ENCODE results near the gene CHST15. TPM values are rescaled to one million over a fixed set of nuclear protein-coding genes. Genes with fewer than 3 reads are reported as not detected.

The CHST15 gene
- polyA plus RNA-seq, 12 donors = 14.6 to 24.7 (median 17.8) TPM; not detected in 1

DNA sequence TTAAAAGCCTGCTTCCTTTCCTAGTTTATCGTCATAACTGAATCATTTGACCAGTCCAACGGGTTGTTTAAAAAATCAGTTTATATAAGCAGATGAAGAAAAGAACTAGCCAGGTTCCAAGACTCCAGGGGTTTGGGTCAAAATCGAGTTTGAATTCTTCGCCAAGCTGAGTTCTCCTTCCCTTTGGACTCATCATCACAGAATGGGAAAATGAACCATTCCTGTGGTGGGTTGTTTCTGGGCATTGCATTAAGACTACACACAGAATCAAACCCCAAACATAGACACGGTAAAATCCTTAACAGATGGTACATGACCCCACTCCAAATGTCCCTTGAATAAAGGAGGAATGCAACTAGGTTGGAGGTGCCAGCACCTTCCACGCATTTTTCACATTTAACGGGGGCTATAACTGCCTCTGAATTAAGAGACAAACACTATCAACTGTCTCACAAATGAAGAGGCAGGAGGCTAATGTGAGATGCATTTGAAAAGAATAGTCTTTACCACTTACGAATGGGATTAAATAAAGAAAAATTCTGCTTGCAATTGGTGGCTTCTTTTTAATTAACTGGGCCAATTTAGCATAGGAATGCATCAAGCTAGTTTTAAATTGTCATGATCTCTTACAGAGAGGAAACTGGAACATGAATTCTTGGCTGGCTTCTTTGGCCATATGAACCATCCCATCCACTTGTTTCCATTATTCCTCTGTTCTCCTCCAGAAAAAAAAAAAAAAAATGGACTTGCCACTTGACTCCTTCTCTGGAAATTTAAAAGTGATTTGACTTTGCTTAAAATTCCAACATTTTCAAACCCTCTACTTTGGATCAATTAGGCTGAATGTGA lies 61.1 kb downstream of the CHST15 start:
- peak; percentile 69 for DNase-seq

DNA sequence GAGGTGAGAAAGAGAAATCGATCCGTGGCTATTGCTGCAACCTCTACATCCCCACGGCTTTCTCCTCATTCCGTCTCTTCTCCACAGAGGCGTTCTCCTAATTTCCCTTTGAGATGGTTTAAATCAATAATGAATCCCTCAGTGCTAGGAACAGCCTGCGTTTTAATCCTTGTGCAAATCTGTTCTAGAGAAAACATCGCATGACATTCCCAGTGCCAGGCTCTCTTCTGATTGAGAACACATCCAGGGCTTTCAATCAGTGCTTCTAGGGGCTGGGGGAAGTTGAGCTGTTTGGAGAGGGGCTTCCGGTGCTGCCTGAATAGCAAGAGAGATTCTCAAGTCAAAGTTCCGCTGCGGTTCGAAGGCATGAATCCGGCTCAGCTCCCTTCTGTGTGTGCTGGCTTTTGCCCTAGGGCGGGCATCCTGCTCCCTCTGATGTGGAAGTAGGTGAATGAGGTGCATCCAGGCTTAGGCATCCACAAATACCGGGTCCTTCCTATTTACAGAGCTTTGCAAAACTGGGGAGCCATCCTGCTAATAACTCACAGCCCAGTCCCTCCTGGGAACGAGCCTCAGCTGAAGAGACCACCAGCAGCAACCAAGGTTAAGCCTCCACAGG lies 62.8 kb downstream of the CHST15 start:
- no peak for DNase-seq

DNA sequence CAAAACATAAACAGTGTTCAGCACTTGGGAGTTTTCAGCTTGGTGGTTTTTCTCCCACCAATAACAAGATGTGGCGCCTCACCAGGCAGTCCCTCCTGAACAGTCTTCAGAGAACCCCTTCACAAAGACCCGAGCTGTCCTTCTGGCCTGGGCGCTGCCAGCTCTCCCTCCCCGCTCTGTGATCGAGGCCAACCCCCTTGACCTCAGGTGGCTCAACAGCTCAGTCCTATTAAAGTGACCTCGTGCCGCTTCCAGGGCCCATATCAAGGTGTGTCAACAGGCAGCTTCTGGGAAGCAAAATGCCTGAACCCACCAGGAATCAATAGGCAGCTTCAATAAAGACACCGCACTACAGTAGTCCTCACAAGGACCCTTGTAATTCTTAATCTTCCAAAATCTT lies 63.3 kb downstream of the CHST15 start:
- no peak for DNase-seq

DNA sequence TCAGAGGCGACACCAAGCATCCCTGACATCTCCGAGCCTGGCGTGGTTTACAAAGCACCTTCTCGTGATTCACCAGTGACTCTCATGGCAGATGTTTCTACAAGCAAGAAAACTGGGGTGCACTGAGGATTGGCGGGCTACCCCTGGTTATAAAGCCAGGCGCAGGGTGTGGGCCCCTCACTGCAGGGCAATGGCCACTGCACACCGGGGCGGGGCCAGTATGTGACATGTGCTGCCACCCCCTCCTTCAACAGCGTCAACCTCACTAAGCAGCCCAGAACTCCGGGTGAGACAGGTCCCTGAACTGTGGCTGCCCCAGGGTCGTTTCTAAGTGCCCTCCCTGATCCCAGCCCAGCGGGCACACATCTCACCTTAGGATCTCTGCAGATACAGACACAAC lies 63.8 kb downstream of the CHST15 start:
- DNase-seq = no peak

DNA sequence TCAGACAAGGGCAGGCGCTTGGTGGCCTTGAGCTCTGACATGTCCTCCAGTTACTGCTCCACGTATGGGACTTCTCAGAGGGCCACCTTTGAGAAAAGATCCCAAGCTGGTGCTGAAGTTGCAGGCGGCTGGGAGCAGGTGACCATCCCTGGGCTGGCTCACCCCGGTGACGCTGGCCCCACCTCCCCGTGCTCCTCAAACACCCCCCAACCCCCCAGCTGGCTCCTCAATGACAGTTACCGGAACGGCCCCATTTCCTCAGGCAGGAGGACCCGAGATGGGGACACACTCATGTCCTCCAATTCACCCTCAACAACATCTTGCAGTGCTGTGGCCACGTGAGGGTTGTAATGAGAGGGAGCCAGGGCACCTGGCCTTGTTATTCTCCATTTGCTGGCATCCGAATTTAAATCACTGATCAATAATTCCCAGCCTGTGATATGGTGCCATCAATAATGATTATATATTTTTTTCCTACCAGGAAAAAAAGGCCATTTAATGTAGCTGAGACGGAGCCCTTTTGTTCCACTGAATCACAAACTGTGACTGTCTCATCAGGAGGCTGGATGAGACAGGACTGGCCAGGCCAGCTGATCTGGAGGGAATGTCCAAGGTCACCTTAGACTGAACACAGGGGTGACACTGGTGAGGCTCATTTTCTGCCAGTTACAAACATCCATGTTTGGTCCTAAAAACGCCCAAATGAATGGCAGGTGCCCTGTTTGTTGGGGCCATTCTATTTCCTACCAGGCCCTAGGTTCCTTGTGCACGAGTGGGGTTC lies 64.5 kb downstream of the CHST15 start:
- DNase-seq = no peak

DNA sequence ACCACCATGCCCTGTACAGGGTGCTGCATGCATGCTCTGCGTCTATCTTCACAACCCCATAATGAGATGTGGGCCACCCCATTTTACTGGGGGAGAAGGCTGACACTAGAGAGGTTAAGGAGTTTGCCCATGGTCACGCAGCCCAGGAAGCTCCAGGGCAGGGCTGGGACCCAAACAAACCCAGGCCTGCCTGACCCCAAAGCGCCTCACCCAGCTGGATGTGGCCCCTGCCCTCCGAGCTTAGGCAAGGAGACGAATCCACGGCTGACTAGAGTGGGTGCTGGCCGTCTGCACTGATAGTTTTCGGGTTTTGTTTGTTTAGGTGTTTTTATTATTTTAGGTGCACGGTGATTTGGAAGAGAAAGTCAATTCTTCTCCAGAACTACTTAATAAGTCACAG lies 65.7 kb downstream of the CHST15 start:
- no peak for DNase-seq

DNA sequence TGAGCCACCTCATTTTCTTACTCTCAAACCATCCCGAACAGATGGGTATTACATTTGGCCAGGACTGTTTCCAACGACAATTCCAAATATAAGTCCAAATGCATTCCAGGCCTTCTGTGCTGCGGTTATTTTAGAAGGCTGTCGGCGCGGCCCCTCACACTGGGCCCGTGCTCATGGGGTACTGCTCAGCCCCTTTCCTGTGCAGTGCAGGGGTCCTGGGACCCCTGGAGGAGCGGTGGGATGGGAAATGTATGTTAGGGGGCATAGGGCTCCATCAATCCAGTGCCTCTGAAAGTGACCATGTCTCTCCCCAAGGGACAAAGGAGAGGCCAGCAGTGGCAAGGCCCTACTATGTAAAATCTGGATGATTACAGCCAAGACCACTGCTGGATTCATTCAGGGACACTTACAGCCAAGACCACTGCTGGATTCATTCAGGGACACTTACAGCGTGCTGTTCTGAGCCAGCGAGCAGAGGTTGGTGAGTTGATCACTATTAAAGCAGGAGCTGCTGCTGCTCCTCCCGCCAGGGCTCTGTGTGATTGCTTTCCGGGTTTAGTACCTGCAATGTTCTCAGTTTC lies 66.3 kb downstream of the CHST15 start:
- DNase-seq = peak; percentile 73

DNA sequence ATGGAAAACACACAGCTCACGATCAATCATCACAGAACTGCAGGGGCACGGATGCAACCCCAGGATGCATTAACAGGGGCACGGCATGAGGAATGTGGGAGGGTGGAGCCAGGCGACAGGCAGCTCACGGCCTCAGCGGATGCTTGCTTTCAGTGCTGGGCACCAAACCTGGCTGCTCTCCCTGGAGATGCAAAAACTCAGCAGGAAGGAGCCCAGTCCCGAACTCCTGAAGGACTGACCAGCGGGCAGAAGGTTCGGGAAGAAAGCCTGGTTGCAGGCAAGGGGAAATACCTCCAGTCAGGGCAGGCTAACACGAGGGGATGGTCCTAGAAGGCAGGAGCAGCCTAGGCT lies 66.8 kb downstream of the CHST15 start:
- no peak for DNase-seq

DNA sequence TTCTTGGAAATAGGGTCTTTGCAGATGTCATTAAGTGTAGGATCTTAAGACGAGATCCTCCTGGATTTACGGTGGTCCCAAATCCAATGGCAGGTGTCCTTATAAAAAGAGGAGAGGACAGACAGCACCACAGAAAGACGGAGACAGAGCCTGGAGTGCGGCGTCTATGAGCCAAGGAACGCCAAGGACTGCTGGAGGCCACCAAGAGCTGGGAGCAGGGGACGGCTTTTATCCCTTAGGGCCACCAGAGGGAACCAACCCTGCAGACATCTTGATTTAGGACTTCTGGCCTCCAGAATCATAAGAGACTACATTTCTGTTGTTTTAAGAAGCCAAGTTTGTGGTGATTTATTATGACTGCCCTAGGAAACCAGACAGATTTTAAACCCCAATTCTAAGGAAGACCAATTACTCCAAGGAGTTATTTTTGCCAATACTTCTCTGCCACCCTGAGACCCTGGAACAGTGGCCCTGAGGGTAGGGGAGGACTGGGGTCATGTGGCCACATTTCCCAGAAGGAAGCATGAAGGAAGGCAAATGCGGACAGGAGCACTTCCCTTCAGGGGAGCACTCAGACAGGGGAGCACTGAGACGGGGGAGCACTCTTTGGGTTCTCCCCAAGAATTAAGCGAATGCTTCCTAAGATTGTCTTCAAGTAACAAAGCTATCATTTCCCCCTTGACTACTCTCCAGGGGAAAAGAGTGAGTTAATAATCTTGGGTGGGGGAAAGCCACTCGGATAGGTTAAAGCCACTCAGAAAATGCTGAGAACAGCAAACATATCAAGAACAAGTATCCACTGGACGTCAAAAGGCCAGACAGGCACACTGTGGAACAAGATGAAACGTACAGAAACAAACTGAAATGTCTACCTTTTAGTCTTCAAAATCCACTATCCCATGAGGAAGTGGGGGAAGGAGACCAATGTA lies 67.5 kb downstream of the CHST15 start:
- no peak for DNase-seq

DNA sequence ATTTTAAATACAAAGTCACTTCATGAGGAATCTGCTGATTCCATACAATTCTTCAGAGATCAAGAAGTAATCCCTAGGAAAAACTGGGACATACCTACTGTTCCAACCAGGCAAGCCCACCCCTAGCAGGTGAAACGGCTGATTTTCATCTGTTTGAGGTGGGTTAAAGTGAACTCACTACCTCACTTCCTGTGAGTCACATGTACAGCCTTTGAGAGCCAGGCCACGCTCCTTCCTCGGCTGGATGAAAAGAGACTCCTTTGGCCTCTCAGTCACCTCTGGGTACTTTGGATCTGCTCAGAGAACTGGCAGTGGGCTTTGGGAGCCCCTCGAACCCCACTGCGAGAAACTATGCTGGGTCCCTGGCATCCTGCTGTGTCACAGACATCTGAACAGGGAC lies 68.2 kb downstream of the CHST15 start:
- no peak for DNase-seq

DNA sequence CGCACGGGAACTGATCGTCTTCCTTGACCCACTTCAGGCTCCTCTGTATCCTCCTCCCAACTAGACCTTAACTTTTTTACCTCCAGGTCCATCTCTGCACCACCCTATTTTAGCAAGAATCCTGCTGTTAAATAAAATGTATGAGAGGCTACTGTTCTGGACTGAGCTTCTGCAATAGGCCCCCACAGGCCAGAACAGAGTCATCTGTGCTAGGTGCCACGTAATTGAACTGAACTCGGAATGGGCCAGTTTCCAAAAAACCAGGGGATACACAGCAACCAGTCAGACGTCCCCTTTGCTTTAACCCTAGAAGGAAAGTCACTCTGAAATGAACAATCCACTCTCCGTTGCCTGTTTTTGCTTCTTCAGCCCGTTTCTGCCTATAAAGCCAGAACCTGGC lies 71.3 kb downstream of the CHST15 start:
- DNase-seq = no peak

DNA sequence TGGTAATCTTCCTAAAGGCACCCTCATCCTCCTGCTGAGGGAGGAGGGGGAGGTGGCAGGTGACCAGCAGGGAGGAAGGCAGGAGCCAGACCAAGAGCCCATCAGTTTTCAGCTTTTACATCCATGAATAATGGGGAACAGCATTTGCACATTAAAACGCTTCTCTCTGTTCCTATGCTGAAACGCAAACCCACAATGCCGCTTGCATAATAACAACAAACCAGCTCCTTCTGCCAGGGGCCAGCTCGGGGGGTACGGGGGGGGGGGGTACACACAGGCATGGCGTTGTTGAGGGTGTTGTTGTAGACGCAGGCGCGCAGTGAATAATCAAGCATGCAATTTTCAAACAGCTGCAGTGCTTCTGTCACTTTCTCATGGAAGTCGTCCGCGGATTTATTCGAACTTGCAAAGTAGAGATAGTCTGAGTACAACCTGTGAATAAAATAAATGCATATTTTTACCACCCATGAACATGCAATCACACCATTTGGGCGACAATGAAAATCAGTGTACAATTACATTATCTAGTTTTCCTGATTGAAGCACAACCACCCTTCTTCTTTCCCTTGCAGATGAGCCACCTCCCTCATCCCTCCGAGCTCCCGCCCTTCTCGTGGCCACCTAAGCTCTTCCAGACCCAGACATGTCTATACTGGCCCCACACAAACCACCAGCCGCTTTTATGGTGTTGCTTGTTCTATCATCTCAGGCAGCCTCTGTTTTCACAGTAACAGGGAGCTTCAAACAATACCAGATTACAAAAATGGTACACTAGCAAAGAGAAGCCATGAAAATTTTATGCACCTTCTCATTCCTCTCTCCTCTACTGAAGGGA lies 72.2 kb downstream of the CHST15 start:
- no peak for DNase-seq

DNA sequence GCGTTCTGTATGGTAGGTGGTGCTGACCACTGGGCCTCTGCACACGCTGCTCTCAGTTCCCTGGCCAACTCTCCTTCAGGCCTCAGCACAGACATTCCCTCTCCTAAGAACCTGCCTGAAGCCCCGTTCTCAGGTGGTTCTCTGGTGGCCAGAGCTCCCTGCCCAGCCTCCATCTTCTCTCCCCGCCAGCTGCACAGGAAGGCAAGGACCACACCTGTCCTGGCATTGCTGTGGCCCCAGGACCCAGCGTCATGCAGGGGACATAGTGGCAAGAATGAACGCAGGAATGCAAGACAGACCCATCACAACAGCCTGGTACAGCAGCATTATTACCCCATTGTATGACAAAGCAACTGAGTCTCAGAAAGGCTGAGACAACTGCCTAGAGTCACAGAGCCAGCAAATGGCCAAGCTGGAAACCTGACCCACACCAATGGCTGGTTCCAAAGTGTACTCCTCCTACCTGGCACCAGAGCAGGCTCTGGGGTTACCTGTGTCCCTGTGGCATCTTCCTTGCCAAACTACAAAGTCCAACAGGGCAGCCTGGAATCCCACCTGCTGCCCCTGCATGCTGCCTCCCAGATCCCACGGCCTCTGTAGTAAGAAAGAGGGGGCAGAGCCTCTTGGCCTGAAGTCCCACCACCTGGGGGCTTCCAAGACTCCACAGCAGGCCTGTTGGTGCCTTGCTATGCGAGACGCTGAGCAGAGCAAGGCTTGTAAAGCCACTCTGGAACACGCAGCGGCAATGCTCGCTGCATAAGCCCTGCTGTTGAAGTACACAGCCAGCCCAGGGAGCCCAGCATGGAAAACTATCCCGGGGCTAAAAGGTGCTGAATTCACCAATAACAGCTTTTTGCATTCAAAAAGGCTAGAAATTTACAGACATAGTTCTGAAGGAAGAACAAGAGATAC lies 73.3 kb downstream of the CHST15 start:
- no peak for DNase-seq

DNA sequence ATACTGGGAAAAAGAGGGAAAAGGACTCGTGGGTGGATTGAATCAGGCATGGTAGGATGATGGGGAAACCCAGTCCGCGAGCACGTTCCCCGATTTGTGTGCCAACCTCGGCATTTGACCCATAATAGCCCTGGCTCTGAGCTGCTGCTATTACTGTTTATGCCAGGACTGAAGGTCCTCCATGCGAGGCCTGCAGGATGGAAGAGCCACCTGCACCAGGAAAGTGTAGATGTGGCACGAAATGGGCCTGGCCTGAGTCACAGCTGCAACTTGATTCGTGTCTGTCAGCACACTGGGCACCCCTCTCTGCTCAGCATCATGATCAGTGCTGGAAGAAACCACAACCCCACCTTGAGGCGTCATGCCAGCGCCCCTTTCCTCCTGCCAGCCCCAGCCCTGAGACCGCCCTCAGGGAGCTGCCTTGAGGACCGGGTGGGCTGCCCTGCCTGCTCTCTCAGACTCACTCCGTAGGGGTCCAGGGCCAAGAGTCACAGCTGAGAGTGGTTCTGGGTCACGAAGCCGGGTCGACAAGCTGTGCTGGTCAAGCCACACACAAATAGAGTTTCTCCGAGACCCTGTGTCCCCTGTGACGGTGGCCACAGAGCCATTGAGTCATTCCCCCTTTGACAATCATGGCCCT lies 74.4 kb downstream of the CHST15 start:
- DNase-seq = no peak

DNA sequence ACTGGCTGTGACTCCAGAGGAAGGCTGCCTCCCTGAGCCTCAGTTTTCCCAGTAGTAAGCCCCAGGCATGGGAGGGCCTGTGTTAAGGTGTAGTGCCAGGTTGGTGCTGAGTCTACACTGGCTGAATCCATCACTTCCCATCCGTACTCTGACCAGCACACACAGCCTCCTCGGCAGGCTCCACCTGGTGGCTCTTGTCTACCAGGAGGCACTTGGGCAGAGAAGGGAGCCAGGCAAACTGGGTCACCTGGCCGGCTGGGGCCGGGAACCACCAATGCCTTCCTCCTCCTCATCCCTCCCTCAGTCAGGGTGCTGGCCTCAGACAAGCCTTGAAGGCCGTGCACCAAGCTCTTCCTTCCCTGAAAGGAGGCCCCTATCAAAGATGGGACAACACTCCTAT lies 75.7 kb downstream of the CHST15 start:
- no peak for DNase-seq

DNA sequence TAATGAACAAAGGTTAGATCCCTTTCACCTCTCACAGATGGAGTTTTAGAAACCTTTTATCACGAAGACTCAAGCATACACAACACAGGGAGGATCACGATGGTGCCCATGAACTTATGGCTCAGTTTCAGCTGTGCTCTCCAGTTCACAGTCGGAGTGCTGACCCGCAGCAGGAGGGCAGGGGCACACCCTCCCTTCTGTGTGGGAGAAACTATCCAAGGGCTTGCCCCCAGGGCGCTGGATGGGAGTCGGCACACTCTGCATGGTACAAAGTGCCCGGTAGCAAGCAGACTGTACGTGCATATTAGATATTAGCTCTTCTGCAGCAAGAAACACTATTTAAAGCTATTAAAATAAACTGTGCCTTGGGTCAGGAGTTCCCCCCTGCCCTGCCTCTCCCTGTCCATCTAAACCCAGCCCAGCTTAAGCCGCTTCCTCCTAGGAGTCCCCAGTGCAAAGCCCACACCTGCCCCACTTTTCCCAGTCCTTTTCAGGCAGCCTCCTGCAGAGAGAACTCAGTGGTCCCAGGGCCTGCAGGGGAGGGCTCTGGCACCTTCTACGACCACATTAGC lies 76.5 kb downstream of the CHST15 start:
- DNase-seq = no peak

DNA sequence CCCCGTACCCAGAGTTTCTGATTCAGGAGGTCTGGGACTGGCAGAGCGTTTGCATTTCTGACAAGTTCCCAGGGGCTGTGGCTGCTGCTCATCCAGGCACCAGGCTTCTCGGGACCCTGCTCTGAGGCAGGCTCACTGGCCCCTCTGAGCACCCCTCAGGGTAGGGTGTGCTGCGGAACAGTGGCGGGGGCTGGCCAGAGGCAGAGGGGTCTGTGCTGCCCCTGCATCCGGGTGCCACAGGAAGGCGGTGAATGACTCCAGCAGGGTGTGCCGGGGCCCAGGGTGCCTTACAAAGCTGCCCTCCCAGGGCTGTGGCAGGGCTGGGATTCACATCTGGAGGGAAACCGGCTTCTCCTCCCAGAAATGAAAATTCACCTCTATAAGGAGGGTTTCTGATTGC lies 77.4 kb downstream of the CHST15 start:
- no peak for DNase-seq

DNA sequence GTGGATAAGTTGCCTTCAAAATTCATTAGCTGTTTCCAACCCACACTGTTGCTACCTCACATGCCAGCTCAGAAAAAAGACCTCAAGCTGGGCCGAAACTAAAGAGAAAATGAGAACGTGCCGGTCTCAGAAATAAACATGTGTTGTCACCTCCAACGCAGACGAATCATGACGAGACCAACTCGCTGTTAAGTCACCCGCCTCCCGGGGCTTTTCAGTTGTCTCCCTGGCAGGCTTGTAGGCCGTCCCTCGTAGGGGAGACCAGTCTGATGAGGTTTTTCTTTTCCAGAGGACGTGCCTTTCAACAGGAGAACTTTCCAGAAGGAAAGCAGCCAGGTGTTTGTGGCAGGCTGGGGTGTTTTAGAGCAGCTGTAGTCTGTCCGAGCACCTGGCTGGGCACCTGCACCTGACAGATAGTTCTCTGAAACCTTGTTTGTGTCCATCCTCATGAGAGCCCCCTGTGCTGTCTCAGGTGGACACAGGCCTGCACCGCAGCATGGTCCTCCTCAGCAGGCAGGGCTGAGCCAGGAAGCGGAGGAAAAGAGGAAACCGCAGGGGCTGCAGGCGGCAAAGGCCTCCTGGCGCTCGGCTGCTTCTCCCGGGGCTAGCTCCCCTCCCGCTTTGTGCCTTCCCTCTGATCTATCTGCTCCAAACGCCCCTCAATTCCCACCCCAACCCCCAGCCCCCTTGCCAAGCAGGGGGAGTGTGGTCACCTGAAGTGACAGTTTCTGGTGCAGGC lies 78.8 kb downstream of the CHST15 start:
- no peak for DNase-seq

Measured in muscle of arm (tissue), 12 donors.